Caco-2 (cell line): Measurements from ENCODE around the gene SBSN. TPM values are rescaled to one million over a fixed set of nuclear protein-coding genes. Genes with fewer than 3 reads are reported as not detected.

Experiments
- BruUV-seq: library from RNA; stranded (reverse); fragments of 400-500 nt; replicated peaks from 2 replicates; lab custom pipeline; 2021; lab: Mats Ljungman, UMichigan
- CTCF ChIA-PET: fragments of 300-600 bp; sonication (Branson Sonifier 250); formaldehyde crosslinking; loops from one replicate; lab custom pipeline; 2022; ENCODE audit warnings: antibody characterized with exemption; lab: Charles Lee
- POLR2A ChIA-PET: fragments of 300-600 bp; sonication (Branson Sonifier 250); formaldehyde crosslinking; loops from one replicate; lab custom pipeline; 2022; ENCODE audit warnings: antibody characterized with exemption; lab: Charles Lee
- DNase-seq, 2 experiments: peaks; one replicate each; pipeline versions ENCODE4 v3.0.0 to v3.0.0-alpha.2; 2020 to 2022
- H3K27me3 ChIP-seq: replicated peaks from 2 replicates; pipeline ENCODE4 v1.6.0; 2011; ENCODE audit warnings: low read length; ENCODE audit not compliant: control insufficient read depth, insufficient read depth
- H3K36me3 ChIP-seq: 2 replicates; pipeline ENCODE4 v1.5.1; 2011; ENCODE audit warnings: low read length; ENCODE audit not compliant: control insufficient read depth, insufficient read depth
- H3K4me1 ChIP-seq: fragments of 250-450 bp; sonication (Bioruptor Pico); 2 replicates; pipeline ENCODE4 v1.5.1; 2020; ENCODE audit warnings: mild to moderate bottlenecking
- H3K4me3 ChIP-seq: 2 replicates; pipeline ENCODE4 v1.5.1; 2011; ENCODE audit warnings: low read depth, mild to moderate bottlenecking, control low read depth, low read length
- H3K9me3 ChIP-seq: fragments of 250-450 bp; sonication (Bioruptor Pico); 2 replicates; pipeline ENCODE4 v1.5.1; 2020; ENCODE audit warnings: mild to moderate bottlenecking, moderate library complexity
- H3K27ac Mint-ChIP-seq: one replicate; pipeline ENCODE4 v1.8.0; 2022; ENCODE audit warnings: mixed read lengths; ENCODE audit not compliant: unreplicated experiment
- H3K27me3 Mint-ChIP-seq: one replicate; pipeline ENCODE4 v1.8.0; 2022; ENCODE audit warnings: mixed read lengths; ENCODE audit not compliant: insufficient read depth, unreplicated experiment
- H3K36me3 Mint-ChIP-seq: one replicate; pipeline ENCODE4 v1.8.0; 2022; ENCODE audit warnings: mild to moderate bottlenecking, mixed read lengths; ENCODE audit not compliant: insufficient read depth, unreplicated experiment
- H3K4me1 Mint-ChIP-seq: one replicate; pipeline ENCODE4 v1.8.0; 2022; ENCODE audit warnings: low read depth, mixed read lengths; ENCODE audit not compliant: unreplicated experiment
- H3K4me3 Mint-ChIP-seq: one replicate; pipeline ENCODE4 v1.8.0; 2022; ENCODE audit warnings: mild to moderate bottlenecking, moderate library complexity, mixed read lengths; ENCODE audit not compliant: unreplicated experiment
- H3K9me3 Mint-ChIP-seq: one replicate; pipeline ENCODE4 v1.8.0; 2022; ENCODE audit warnings: mixed read lengths; ENCODE audit not compliant: unreplicated experiment
- CTCF ChIP-seq, 2 experiments: fragments of 200-600 bp in 1 of 2; IDR thresholded peaks; 1 replicate in 1 of 2; 2 replicates in 1 of 2; pipeline versions ENCODE4 v1.5.1 to v1.8.0; 2011 to 2022; ENCODE audit warnings: antibody characterized with exemption in 1 of 2, control low read depth in 1 of 2, inconsistent platforms in 1 of 2, low read depth in 1 of 2, low read length in 1 of 2, mild to moderate bottlenecking in 1 of 2, moderate library complexity in 1 of 2; ENCODE audit not compliant: insufficient read depth in 1 of 2, severe bottlenecking in 1 of 2, unreplicated experiment in 1 of 2
- intact Hi-C: fragments of 100-400 bp; cut with micrococcal nuclease; formaldehyde crosslinking; loops from one replicate; pipeline ENCODE4 v1.10.0; 2022; ENCODE audit not compliant: unreplicated experiment
- total RNA-seq: library from RNA; stranded (reverse); gene quantifications from 2 replicates; pipeline ENCODE4 v1.2.3, GENCODE V29; 2022

The SBSN gene
- total RNA-seq, 1 experiment from 2014 or later = not detected

- ChIA-PET CTCF (no interaction called here), POLR2A (no interaction called here)
- Mint-ChIP-seq H3K27me3 (peaks cover 1% of the 10 kb centered on the region), H3K9me3 (no peaks in the 10 kb centered on the region), H3K4me3 (no peak overlapping the region), H3K36me3 (peaks cover 5% of the 10 kb centered on the region), H3K27ac (no peak overlapping the region), H3K4me1 (peaks cover 5% of the 10 kb centered on the region)
- intact Hi-C loops = no loop called here
- DNase-seq = no peak
- Histone ChIP-seq H3K9me3 (no peaks in the 10 kb centered on the region), H3K27me3 (no peaks in the 10 kb centered on the region), H3K4me1 (no peaks in the 10 kb centered on the region), H3K4me3 (no peak overlapping the region), H3K36me3 (no peaks in the 10 kb centered on the region)
- no peak for TF ChIP-seq CTCF (IDR thresholded peaks at IDR 0.05; ENCODE audit: insufficient read depth in 1 of 2, low read depth in 1 of 2, low read length in 1 of 2, severe bottlenecking in 1 of 2, unreplicated experiment in 1 of 2)
- no TSS peak for BruUV-seq
These were observed 8.8 kb downstream of the SBSN start for GRCh38 chr19:35519291-35519690.

- H3K4me3 ChIP-seq = no peak overlapping the region
- H3K9me3 Mint-ChIP-seq = no peaks in the 10 kb centered on the region
- no peak for DNase-seq
- ChIA-PET POLR2A (interaction anchor here (0.5 kb wide), 1 partner anchor 8 kb away, joined by 3 read pairs; no protein-coding TSS in a partner anchor), CTCF (no interaction called here)
- no peaks in the 10 kb centered on the region for H3K9me3 ChIP-seq
- no peaks in the 10 kb centered on the region for H3K36me3 ChIP-seq
- no peak overlapping the region for H3K4me3 Mint-ChIP-seq
- no peaks in the 10 kb centered on the region for H3K27me3 ChIP-seq
- no peaks in the 10 kb centered on the region for H3K4me1 Mint-ChIP-seq
- no peak for TF ChIP-seq CTCF (IDR thresholded peaks at IDR 0.05; ENCODE audit: insufficient read depth in 1 of 2, low read depth in 1 of 2, low read length in 1 of 2, severe bottlenecking in 1 of 2, unreplicated experiment in 1 of 2)
- BruUV-seq = no TSS peak
- peaks cover 5% of the 10 kb centered on the region for H3K36me3 Mint-ChIP-seq
- H3K4me1 ChIP-seq = no peaks in the 10 kb centered on the region
- no peak overlapping the region for H3K27ac Mint-ChIP-seq
- H3K27me3 Mint-ChIP-seq = no peaks in the 10 kb centered on the region
- intact Hi-C loops = no loop called here
These were observed 9.8 kb downstream of the SBSN start for GRCh38 chr19:35518313-35518712.

- Histone ChIP-seq H3K4me3 (no peak overlapping the region), H3K36me3 (no peaks in the 10 kb centered on the region), H3K4me1 (no peaks in the 10 kb centered on the region), H3K9me3 (no peaks in the 10 kb centered on the region), H3K27me3 (no peaks in the 10 kb centered on the region)
- CTCF ChIA-PET = interaction anchor here (0.6 kb wide), 1 partner anchor 92 kb away, joined by 4 read pairs; no protein-coding TSS in a partner anchor
- intact Hi-C loops = no loop called here
- Mint-ChIP-seq H3K4me3 (no peak overlapping the region), H3K27me3 (no peaks in the 10 kb centered on the region), H3K27ac (no peak overlapping the region), H3K9me3 (no peaks in the 10 kb centered on the region), H3K4me1 (no peaks in the 10 kb centered on the region), H3K36me3 (peaks cover 5% of the 10 kb centered on the region)
- TF ChIP-seq CTCF (IDR thresholded peaks at IDR 0.05; ENCODE audit: insufficient read depth in 1 of 2, low read depth in 1 of 2, low read length in 1 of 2, severe bottlenecking in 1 of 2, unreplicated experiment in 1 of 2) = no peak
- POLR2A ChIA-PET = no interaction called here
- BruUV-seq = no TSS peak
- no peak for DNase-seq
These were observed 10.8 kb downstream of the SBSN start for GRCh38 chr19:35517342-35517741.
